ENCODE results near the gene IL17REL. TPM values are rescaled to one million over a fixed set of nuclear protein-coding genes. Genes with fewer than 3 reads are reported as not detected.
A peak's percentile ranks its signal among the peaks of the same experiment; 100 is the strongest.

Gene IL17REL
- total RNA-seq, 1 donor from 2014 or later = 0.07 TPM

GRCh38 chr22:49954354-49954753 lies 58.2 kb downstream of the IL17REL start:
- no peak for DNase-seq (ENCODE audit: low read depth, low spot score)
- Mint-ChIP-seq H3K4me3 (no peak overlapping the region), H3K36me3 (ENCODE audit: low read depth) (no peaks in the 10 kb centered on the region), H3K27me3 (ENCODE audit: low read depth) (no peaks in the 10 kb centered on the region), H3K4me1 (peaks cover 9% of the 10 kb centered on the region), H3K9me3 (no peaks in the 10 kb centered on the region), H3K27ac (ENCODE audit: unreplicated experiment) (no peak overlapping the region)
- TF ChIP-seq, protein P1, sequence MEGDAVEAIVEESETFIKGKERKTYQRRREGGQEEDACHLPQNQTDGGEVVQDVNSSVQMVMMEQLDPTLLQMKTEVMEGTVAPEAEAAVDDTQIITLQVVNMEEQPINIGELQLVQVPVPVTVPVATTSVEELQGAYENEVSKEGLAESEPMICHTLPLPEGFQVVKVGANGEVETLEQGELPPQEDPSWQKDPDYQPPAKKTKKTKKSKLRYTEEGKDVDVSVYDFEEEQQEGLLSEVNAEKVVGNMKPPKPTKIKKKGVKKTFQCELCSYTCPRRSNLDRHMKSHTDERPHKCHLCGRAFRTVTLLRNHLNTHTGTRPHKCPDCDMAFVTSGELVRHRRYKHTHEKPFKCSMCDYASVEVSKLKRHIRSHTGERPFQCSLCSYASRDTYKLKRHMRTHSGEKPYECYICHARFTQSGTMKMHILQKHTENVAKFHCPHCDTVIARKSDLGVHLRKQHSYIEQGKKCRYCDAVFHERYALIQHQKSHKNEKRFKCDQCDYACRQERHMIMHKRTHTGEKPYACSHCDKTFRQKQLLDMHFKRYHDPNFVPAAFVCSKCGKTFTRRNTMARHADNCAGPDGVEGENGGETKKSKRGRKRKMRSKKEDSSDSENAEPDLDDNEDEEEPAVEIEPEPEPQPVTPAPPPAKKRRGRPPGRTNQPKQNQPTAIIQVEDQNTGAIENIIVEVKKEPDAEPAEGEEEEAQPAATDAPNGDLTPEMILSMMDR (conservative IDR thresholded peaks at IDR 0.05) = no peak

GRCh38 chr22:49953680-49954344 lies 58.8 kb downstream of the IL17REL start:
- peaks cover 4% of the 10 kb centered on the region for H3K4me1 Mint-ChIP-seq
- no peak overlapping the region for H3K27ac Mint-ChIP-seq (ENCODE audit: unreplicated experiment)
- H3K9me3 Mint-ChIP-seq = no peaks in the 10 kb centered on the region
- TF ChIP-seq, protein P1 (conservative IDR thresholded peaks at IDR 0.05) = no peak
- H3K4me3 Mint-ChIP-seq = no peak overlapping the region
- no peaks in the 10 kb centered on the region for H3K36me3 Mint-ChIP-seq (ENCODE audit: low read depth)
- H3K27me3 Mint-ChIP-seq (ENCODE audit: low read depth) = no peaks in the 10 kb centered on the region
- DNase-seq (ENCODE audit: low read depth, low spot score) = no peak

- Mint-ChIP-seq H3K9me3 (no peaks in the 10 kb centered on the region), H3K27me3 (ENCODE audit: low read depth) (no peaks in the 10 kb centered on the region), H3K36me3 (ENCODE audit: low read depth) (no peaks in the 10 kb centered on the region), H3K4me1 (peaks cover 4% of the 10 kb centered on the region), H3K27ac (ENCODE audit: unreplicated experiment) (no peak overlapping the region), H3K4me3 (no peak overlapping the region)
- DNase-seq (ENCODE audit: low read depth, low spot score) = no peak
- TF ChIP-seq, protein P1 (conservative IDR thresholded peaks at IDR 0.05) = no peak
These were observed 59.4 kb downstream of the IL17REL start for GRCh38 chr22:49953027-49953679.

GRCh38 chr22:49951986-49952896 lies 60.3 kb downstream of the IL17REL start:
- H3K4me1 Mint-ChIP-seq = peaks cover 4% of the 10 kb centered on the region
- no peaks in the 10 kb centered on the region for H3K27me3 Mint-ChIP-seq (ENCODE audit: low read depth)
- H3K36me3 Mint-ChIP-seq (ENCODE audit: low read depth) = no peaks in the 10 kb centered on the region
- TF ChIP-seq, protein P1 (conservative IDR thresholded peaks at IDR 0.05) = no peak
- no peak for DNase-seq (ENCODE audit: low read depth, low spot score)
- no peak overlapping the region for H3K4me3 Mint-ChIP-seq
- peak overlapping the region; percentile 27 for H3K27ac Mint-ChIP-seq (ENCODE audit: unreplicated experiment)
- no peaks in the 10 kb centered on the region for H3K9me3 Mint-ChIP-seq

DNA sequence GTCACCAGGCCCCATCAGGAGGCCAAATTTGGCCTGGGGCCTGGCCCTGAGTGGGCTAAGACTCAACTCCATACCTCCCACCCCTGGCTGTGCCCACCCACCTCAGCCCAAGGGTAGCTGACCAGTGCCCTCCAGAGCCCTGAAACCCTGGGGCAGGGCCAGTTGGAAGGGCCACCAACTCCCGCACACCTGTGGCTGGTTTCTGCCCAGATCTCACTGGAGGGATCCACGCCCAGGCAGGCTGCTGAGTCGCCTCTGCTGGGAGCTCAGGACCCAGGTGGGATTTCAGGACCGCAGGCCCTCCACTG lies 60.9 kb downstream of the IL17REL start:
- Mint-ChIP-seq H3K4me3 (no peak overlapping the region), H3K27me3 (ENCODE audit: low read depth) (no peaks in the 10 kb centered on the region), H3K4me1 (peaks cover 9% of the 10 kb centered on the region), H3K27ac (ENCODE audit: unreplicated experiment) (no peak overlapping the region), H3K36me3 (ENCODE audit: low read depth) (no peaks in the 10 kb centered on the region), H3K9me3 (no peaks in the 10 kb centered on the region)
- TF ChIP-seq, protein P1 (conservative IDR thresholded peaks at IDR 0.05) = no peak
- no peak for DNase-seq (ENCODE audit: low read depth, low spot score)

All from neural crest cell (in vitro differentiated cells).